HepG2 (cell line): ENCODE data around the gene UBR4. TPM values are rescaled to one million over a fixed set of nuclear protein-coding genes. Genes with fewer than 3 reads are reported as not detected.

Experiments used
- ELF3 ChIP-seq: IDR thresholded peaks from 2 replicates; pipeline ENCODE4 v1.6.1; 2016; ENCODE audit warnings: missing genetic modification reagents, missing compliant biosample characterization
- FOXK2 ChIP-seq: fragments of 450-650 bp; IDR thresholded peaks from 2 replicates; pipeline ENCODE4 v1.6.1; 2016
- GPN1 ChIP-seq: sonication (generic); formaldehyde crosslinking; IDR thresholded peaks from 2 replicates; pipeline ENCODE4 v1.5.1; 2020; ENCODE audit warnings: missing genetic modification reagents, borderline replicate concordance
- HNF4G ChIP-seq, 2 experiments: sonication (generic) in 1 of 2; formaldehyde crosslinking in 1 of 2; IDR thresholded peaks; 2 replicates each; pipeline versions ENCODE4 v1.4.0 to v1.6.1; 2011 to 2020; ENCODE audit warnings: borderline replicate concordance in 2 of 2, low read depth in 2 of 2, mild to moderate bottlenecking in 2 of 2, low read length in 1 of 2, missing genetic modification reagents in 1 of 2, moderate library complexity in 1 of 2
- HNRNPH1 ChIP-seq: fragments of 200-400 bp; formaldehyde crosslinking; optimal IDR thresholded peaks from 2 replicates; pipeline ENCODE3; 2017; ENCODE audit warnings: mild to moderate bottlenecking, low read depth, low read length
- NR2F6 ChIP-seq, 2 experiments: IDR thresholded peaks; 2 replicates each; pipeline ENCODE4 v1.6.1; 2016; ENCODE audit warnings: antibody characterized with exemption in 1 of 2, mild to moderate bottlenecking in 1 of 2
- PCBP1 ChIP-seq: fragments of 200-400 bp; formaldehyde crosslinking; IDR thresholded peaks from 2 replicates; pipeline ENCODE4 v1.6.1; 2017; ENCODE audit warnings: mild to moderate bottlenecking, low read depth, low read length, borderline replicate concordance
- REL ChIP-seq: sonication (generic); formaldehyde crosslinking; conservative IDR thresholded peaks from 2 replicates; pipeline ENCODE4 v1.8.0; 2022; ENCODE audit warnings: mild to moderate bottlenecking, missing genetic modification reagents, moderate library complexity
- ZBTB1 ChIP-seq: sonication (generic); formaldehyde crosslinking; IDR thresholded peaks from 2 replicates; pipeline ENCODE4 v1.4.0; 2020; ENCODE audit warnings: missing genetic modification reagents, borderline replicate concordance
- ZC3H13 ChIP-seq: sonication (generic); formaldehyde crosslinking; IDR thresholded peaks from 2 replicates; pipeline ENCODE4 v1.8.1; 2023; ENCODE audit warnings: mild to moderate bottlenecking, missing genetic modification reagents, moderate library complexity
- ZNF256 ChIP-seq: sonication (generic); formaldehyde crosslinking; conservative IDR thresholded peaks from 2 replicates; pipeline ENCODE4 v1.4.0; 2020; ENCODE audit warnings: missing genetic modification reagents
- ZNF367 ChIP-seq: sonication (generic); formaldehyde crosslinking; IDR thresholded peaks from 2 replicates; pipeline ENCODE4 v1.4.0; 2020; ENCODE audit warnings: missing genetic modification reagents, borderline replicate concordance
- ZNF547 ChIP-seq: sonication (generic); formaldehyde crosslinking; IDR thresholded peaks from 2 replicates; pipeline ENCODE4 v1.5.1; 2020; ENCODE audit warnings: mild to moderate bottlenecking, missing genetic modification reagents
- ZNF558 ChIP-seq: sonication (generic); formaldehyde crosslinking; IDR thresholded peaks from 2 replicates; pipeline ENCODE4 v1.9.0; 2022; ENCODE audit warnings: mild to moderate bottlenecking, missing genetic modification reagents, borderline replicate concordance
- ZNF780A ChIP-seq: sonication (generic); formaldehyde crosslinking; IDR thresholded peaks from 2 replicates; pipeline ENCODE4 v1.8.0; 2022; ENCODE audit warnings: mild to moderate bottlenecking, missing genetic modification reagents, moderate library complexity
- polyA plus RNA-seq, 8 experiments: library from polyadenylated mRNA; depleted of rRNA in 3 of 8; stranded (reverse) in 7 of 8; unstranded in 1 of 8; fragments of >200 nt; fragmentation: Illumina TruSeq in 4 of 8; extraction: Trizol in 4 of 8; gene quantifications; 2 replicates each; pipeline versions ENCODE4 v1.2.1 to v1.2.3, GENCODE V29; 2011 to 2016; ENCODE audit warnings: low read depth in 4 of 8, missing spikeins in 1 of 8, mixed read lengths in 1 of 8; ENCODE audit not compliant: insufficient read depth in 1 of 8
- total RNA-seq, 5 experiments: library from RNA; depleted of rRNA; stranded (reverse); fragments of >200 nt; fragmentation: Illumina TruSeq; extraction: Trizol; gene quantifications; 2 replicates each; pipeline ENCODE4 v1.2.3, GENCODE V29; 2016; ENCODE audit warnings: low read depth in 1 of 5
- TF ChIP-seq, protein P1 (sequence below): sonication (generic); formaldehyde crosslinking; IDR thresholded peaks from 2 replicates; pipeline ENCODE4 v1.8.1; 2023; ENCODE audit warnings: missing genetic modification reagents, inconsistent platforms, borderline replicate concordance
- TF ChIP-seq, protein P2 (sequence below): sonication (generic); formaldehyde crosslinking; IDR thresholded peaks from 2 replicates; pipeline ENCODE4 v1.4.0; 2020; ENCODE audit warnings: mild to moderate bottlenecking, missing genetic modification reagents
- TF ChIP-seq, protein P3 (sequence below): IDR thresholded peaks from 2 replicates; pipeline ENCODE4 v1.6.1; 2016; ENCODE audit warnings: missing compliant biosample characterization, missing genetic modification reagents, borderline replicate concordance

UBR4 gene
- total and polyA plus RNA-seq, 2 of the 13 experiments (the other 11 are each of a cell fraction or from before 2014, with no cell fraction given) = 59.1 to 106 TPM

DNA sequence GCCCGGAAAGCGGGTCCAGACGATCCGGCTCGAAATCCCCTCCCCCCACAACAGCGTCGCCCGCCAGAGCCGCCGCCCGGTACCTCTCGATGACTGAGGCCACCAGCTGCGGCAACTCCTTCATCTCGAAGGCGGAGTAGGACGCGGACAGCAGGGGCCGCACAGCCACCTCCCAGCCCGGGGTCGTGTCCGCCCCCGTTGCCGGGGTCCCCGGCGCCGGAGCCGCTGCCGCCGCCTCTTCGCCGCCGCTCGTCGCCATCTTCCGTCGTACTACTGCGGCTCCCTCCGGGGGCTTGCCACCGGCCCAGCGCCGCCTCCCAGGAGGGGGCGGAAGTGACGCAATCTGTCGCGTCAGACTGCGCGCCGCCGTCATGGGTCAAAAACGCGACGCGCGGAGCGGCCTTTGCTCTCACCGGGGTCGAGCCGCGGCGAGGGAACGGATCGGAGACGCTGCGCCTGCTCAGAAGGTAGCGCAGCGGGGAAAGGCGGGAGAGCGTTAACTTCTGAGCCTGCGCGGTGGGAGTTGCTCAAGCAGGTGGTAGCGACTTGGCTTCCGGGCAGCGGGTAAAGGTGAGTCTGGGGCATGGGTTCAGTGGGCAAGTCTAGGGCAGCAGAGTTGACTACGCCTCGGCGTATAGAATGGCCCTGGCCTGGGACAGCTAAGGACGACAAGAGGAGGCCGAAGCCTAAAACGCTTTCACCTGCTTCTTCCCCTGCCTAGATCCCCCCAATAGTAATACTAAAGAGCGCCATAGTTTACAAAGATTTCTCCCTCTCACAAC is at the start of gene UBR4 (continued):
- TF ChIP-seq, protein P1, sequence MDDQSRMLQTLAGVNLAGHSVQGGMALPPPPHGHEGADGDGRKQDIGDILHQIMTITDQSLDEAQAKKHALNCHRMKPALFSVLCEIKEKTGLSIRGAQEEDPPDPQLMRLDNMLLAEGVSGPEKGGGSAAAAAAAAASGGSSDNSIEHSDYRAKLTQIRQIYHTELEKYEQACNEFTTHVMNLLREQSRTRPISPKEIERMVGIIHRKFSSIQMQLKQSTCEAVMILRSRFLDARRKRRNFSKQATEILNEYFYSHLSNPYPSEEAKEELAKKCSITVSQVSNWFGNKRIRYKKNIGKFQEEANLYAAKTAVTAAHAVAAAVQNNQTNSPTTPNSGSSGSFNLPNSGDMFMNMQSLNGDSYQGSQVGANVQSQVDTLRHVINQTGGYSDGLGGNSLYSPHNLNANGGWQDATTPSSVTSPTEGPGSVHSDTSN (CRISPR knock-in tag) = no peak
- TF ChIP-seq NR2F6 (IDR thresholded peaks at IDR 0.05) = 0 out of 2 replicates have a peak, but pooled peaks have one; percentile 50
- peak; percentile 93 for TF ChIP-seq NR2F6 (CRISPR knock-in tag; IDR thresholded peaks at IDR 0.05)
- TF ChIP-seq ZC3H13 (CRISPR knock-in tag) = peak; percentile 91
- no peak for TF ChIP-seq ZBTB1 (CRISPR knock-in tag)
- TF ChIP-seq GPN1 (CRISPR knock-in tag) = no peak
- TF ChIP-seq REL (CRISPR knock-in tag) = no peak; the same call in 1 of the 2 replicates
- peak; percentile 74 for TF ChIP-seq ELF3 (CRISPR knock-in tag)
- TF ChIP-seq HNRNPH1 = no peak
- peak; percentile 98 for TF ChIP-seq HNF4G (IDR thresholded peaks at IDR 0.05; ENCODE audit: borderline replicate concordance, low read depth, low read length)
- TF ChIP-seq HNF4G (CRISPR knock-in tag; IDR thresholded peaks at IDR 0.05; ENCODE audit: borderline replicate concordance, low read depth) = peak; percentile 97
- TF ChIP-seq ZNF780A (CRISPR knock-in tag) = no peak
- TF ChIP-seq ZNF558 (CRISPR knock-in tag) = no peak; the same call in 1 of the 2 replicates
- TF ChIP-seq PCBP1 = no peak
- no peak for TF ChIP-seq FOXK2
- TF ChIP-seq ZNF547 (CRISPR knock-in tag) = peak; percentile 87; the same call in 1 of the 2 replicates
- TF ChIP-seq ZNF367 = peak; percentile 84
- TF ChIP-seq, protein P2, sequence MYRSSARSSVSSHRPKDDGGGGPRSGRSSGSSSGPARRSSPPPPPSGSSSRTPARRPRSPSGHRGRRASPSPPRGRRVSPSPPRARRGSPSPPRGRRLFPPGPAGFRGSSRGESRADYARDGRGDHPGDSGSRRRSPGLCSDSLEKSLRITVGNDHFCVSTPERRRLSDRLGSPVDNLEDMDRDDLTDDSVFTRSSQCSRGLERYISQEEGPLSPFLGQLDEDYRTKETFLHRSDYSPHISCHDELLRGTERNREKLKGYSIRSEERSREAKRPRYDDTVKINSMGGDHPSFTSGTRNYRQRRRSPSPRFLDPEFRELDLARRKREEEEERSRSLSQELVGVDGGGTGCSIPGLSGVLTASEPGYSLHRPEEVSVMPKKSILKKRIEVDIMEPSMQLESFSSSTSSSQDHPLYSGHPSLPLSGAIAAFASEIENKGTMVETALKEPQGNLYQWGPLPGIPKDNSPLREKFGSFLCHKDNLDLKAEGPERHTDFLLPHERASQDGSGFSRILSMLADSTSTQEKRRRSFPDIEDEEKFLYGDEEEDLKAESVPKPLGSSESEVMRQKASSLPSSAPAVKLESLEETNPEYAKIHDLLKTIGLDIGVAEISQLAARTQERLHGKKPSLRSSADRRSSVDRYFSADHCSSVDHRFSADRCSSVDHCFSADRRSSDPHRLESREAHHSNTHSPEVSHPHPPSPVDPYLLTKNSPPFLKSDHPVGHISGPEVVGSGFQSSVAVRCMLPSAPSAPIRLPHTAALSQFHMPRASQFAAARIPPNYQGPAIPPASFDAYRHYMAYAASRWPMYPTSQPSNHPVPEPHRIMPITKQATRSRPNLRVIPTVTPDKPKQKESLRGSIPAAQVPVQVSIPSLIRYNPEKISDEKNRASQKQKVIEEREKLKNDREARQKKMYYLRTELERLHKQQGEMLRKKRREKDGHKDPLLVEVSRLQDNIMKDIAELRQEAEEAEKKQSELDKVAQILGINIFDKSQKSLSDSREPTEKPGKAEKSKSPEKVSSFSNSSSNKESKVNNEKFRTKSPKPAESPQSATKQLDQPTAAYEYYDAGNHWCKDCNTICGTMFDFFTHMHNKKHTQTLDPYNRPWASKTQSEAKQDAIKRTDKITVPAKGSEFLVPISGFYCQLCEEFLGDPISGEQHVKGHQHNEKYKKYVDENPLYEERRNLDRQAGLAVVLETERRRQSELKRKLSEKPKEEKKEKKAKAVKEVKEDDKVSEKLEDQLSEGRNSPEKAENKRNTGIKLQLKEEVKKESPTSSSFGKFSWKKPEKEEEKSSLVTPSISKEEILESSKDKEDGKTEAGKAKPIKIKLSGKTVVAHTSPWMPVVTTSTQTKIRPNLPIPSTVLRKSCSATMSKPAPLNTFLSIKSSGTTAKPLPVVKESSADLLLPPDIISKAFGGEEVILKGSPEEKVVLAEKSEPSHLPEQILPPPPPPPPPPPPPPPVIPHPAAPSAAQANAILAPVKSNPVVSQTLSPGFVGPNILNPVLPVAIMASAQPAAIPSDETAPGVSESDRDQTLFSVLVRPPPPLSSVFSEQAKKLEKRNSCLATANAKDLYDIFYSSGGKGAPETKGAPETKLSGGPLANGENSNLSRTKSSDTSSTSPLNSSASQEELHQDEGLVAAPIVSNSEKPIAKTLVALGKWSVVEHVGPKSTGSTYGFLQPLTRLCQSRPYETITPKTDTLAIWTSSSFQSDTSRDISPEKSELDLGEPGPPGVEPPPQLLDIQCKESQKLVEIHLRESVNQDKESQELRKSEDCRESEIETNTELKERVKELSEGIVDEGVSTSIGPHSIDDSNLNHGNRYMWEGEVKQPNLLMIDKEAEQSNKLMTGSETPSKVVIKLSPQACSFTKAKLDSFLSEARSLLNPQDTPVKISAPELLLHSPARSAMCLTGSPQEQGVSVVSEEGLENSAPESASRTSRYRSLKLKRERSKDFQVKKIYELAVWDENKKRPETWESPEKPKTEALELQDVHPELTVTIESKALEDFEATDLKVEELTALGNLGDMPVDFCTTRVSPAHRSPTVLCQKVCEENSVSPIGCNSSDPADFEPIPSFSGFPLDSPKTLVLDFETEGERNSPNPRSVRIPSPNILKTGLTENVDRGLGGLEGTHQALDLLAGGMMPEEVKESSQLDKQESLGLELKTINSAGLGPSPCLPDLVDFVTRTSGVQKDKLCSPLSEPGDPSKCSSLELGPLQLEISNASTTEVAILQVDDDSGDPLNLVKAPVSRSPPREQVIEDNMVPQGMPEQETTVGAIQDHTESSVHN (CRISPR knock-in tag) = no peak
- TF ChIP-seq ZNF256 (CRISPR knock-in tag) = peak; percentile 92
- TF ChIP-seq, protein P3, sequence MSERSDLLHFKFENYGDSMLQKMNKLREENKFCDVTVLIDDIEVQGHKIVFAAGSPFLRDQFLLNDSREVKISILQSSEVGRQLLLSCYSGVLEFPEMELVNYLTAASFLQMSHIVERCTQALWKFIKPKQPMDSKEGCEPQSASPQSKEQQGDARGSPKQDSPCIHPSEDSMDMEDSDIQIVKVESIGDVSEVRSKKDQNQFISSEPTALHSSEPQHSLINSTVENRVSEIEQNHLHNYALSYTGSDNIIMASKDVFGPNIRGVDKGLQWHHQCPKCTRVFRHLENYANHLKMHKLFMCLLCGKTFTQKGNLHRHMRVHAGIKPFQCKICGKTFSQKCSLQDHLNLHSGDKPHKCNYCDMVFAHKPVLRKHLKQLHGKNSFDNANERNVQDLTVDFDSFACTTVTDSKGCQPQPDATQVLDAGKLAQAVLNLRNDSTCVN (CRISPR knock-in tag) = peak; percentile 61; the same call in 1 of the 2 replicates
